Measurements from ENCODE around the gene HOXB7. TPM values are rescaled to one million over a fixed set of nuclear protein-coding genes. Genes with fewer than 3 reads are reported as not detected.
A peak's percentile ranks its signal among the peaks of the same experiment; 100 is the strongest.

Gene HOXB7
- total and polyA plus RNA-seq, 7 donors: 0.85 to 3.0 (median 1.6) TPM

DNA sequence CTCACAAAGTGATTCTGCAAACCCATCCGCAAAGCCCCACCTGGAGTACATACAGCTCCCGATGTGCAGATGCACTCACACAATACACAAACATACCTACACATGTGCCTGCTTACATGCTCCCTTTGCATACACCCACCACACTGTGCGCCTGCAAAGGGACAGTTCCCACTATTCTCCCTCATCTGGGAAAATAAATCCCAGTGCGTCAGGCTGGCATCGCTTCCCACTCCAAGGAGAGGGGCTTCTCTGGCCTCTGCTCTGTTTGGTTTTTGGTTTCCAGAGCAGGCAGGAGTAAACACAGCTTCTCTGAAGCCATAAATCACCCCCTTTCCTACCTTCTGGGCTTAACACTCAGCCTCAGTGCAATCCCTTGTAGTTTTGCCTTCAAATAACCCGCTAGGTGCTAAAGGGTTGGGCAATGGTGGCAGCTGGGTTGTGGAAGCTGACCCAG, 47.4 kb downstream of the HOXB7 start:
- peaks cover 0 to 34% (median 13%) of the 10 kb centered on the region in 3 donors for H3K27me3 ChIP-seq (ENCODE audit: insufficient read depth in 3 of 3, low read length in 2 of 3)
- ATAC-seq: no peak
- whole genome bisulfite sequencing, 3 donors: 88 to 90% (median 89%) methylated on average over 6 of the region's 6 CpGs
- no peaks in the 10 kb centered on the region for H3K36me3 ChIP-seq (ENCODE audit: insufficient read depth in 1 of 2, low read depth in 1 of 2)
- TF ChIP-seq, protein P1, sequence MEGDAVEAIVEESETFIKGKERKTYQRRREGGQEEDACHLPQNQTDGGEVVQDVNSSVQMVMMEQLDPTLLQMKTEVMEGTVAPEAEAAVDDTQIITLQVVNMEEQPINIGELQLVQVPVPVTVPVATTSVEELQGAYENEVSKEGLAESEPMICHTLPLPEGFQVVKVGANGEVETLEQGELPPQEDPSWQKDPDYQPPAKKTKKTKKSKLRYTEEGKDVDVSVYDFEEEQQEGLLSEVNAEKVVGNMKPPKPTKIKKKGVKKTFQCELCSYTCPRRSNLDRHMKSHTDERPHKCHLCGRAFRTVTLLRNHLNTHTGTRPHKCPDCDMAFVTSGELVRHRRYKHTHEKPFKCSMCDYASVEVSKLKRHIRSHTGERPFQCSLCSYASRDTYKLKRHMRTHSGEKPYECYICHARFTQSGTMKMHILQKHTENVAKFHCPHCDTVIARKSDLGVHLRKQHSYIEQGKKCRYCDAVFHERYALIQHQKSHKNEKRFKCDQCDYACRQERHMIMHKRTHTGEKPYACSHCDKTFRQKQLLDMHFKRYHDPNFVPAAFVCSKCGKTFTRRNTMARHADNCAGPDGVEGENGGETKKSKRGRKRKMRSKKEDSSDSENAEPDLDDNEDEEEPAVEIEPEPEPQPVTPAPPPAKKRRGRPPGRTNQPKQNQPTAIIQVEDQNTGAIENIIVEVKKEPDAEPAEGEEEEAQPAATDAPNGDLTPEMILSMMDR (IDR thresholded peaks at IDR 0.05): no peak
- H3K4me3 ChIP-seq: peak overlapping the region; percentile 63
- H3K27ac ChIP-seq: no peak overlapping the region
- DNase-seq: no peak
- no peaks in the 10 kb centered on the region for H3K9me3 ChIP-seq
- H3K4me1 ChIP-seq: no peaks in the 10 kb centered on the region
- intact Hi-C loops (cut with DNase I): no loop called here

DNA sequence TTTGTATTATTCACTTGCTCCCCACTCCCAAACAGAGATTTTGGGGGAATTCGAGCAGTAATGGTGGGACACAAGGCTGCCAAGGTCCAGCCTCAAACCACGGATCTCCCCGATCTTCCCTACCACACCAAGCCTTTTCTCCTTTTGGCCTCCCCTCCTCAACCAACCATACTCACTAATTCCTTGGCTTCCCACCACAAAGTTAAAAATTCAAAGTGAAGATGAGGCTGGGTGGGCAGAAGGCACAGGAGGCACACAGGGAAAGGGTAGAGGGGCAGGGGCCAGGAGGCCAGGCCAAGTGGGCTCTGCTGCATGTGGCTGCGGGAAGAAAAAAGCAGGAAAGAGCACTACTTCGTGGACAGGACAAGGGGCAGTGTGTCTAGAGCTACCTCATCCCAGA, 47.9 kb downstream of the HOXB7 start:
- WGBS, 3 donors: 86 to 89% (median 89%) methylated on average over 5 of the region's 5 CpGs
- no peaks in the 10 kb centered on the region for H3K4me1 ChIP-seq
- no peak overlapping the region for H3K27ac ChIP-seq
- intact Hi-C loops (cut with DNase I): no loop called here
- H3K36me3 ChIP-seq (ENCODE audit: insufficient read depth in 1 of 2, low read depth in 1 of 2): no peaks in the 10 kb centered on the region
- H3K27me3 ChIP-seq (ENCODE audit: insufficient read depth in 3 of 3, low read length in 2 of 3): peaks cover 0 to 29% (median 13%) of the 10 kb centered on the region in 3 donors
- H3K4me3 ChIP-seq: no peak overlapping the region
- ATAC-seq (no peak), DNase-seq (no peak)
- TF ChIP-seq, protein P1 (IDR thresholded peaks at IDR 0.05): no peak
- no peaks in the 10 kb centered on the region for H3K9me3 ChIP-seq

DNA sequence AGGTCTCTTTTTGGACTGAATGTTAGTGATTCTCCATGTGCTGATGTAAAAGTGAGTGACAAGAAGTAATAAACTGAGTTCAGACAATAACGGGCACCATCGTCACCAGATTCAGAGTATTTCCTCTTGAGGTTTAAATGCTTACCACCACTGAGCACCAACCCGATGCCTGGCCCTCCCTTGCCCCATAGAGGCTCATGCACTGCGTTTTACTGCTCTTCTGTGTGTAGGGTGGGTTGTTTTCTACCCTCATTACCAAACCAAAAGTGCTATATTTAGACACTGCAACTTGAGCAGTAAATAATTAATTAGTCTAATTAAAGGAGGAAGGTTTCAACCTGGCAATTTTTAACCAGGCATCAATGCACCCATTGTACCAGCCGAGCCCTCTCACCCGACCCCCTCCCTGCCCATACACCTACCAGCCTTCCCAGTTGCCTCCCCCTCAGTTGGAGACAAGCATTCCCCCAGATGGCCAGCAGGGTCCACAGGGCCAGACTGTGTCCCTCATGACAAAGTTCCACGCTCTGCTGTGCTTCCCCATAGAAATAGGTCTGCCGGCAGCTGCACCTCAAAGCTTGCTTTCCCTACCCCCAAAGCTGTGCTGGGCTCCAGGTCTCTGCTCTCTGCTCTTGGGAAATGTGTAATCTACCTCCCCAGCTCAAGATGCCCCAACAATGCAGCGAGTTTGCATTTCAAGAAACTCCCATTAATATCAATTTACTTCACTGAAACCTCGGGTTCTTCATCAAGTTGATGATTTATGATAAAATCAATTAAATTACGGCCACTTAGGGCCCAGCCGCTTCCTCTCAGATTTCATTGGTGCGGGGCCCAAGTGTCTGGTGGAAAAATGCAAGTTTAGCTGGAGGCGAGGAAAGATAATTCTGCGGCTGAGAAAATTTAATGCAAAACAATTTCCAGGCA, 48.7 kb downstream of the HOXB7 start:
- TF ChIP-seq, protein P1 (IDR thresholded peaks at IDR 0.05): no peak
- no peak for DNase-seq
- peaks cover 0 to 22% (median 12%) of the 10 kb centered on the region in 3 donors for H3K27me3 ChIP-seq (ENCODE audit: insufficient read depth in 3 of 3, low read length in 2 of 3)
- 87 to 92% (median 88%) methylated on average over 15 of the region's 15 CpGs for WGBS, 3 donors
- intact Hi-C loops (cut with DNase I): no loop called here
- ATAC-seq: no peak
- no peak overlapping the region for H3K4me3 ChIP-seq
- H3K36me3 ChIP-seq (ENCODE audit: insufficient read depth in 1 of 2, low read depth in 1 of 2): no peaks in the 10 kb centered on the region
- H3K27ac ChIP-seq: no peak overlapping the region
- H3K4me1 ChIP-seq: no peaks in the 10 kb centered on the region
- H3K9me3 ChIP-seq: no peaks in the 10 kb centered on the region

DNA sequence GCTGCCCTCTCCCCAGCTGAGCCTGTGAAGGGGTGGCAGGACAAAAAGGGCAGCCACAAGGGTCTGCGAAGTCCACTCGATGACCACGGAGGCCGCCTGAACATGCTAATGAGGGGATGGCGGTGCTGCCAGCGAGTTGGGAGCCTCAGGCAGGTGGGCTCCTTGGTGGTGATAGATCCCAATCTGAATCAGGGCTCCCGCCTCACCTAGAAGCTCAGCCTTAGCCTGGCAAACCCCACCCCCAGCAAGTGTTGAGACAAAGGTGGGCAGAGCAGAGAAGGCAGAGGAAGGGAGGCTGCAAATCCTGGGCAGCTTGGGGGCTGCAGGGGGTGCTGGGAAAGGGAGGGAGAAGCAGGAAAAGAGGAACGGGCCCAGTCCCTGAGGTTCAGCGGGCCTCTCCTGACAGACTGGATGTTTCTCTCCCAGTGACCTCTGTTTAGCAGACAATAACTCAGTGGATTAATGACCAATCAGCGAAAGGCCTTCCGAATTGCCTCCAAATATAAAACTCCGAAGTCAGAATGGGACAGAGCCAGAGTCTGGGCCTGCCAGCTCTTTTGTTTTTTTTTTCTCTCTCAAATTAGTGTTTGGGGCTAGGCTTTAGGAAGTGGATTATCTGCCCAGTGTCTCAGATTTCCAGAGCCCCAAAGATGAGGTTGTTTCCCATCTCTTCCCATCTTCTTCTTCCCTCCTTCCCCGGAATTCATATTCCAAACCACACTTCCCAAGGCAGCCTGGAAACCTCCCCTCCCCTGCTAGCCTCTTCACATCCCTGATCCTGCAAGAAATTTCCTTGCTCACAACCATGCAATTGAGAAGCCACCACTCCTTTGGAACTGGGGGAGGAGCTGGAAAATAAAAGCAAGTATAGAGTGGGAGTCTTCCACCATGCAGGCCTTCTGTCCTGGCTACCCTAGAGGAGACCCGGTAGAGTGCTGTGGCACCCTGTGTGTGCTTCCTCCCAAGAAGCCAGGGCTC, 50.7 kb downstream of the HOXB7 start:
- H3K4me1 ChIP-seq: peaks cover 6% of the 10 kb centered on the region
- H3K27ac ChIP-seq: no peak overlapping the region
- no peaks in the 10 kb centered on the region for H3K9me3 ChIP-seq
- H3K4me3 ChIP-seq: no peak overlapping the region
- DNase-seq (no peak), ATAC-seq (no peak)
- WGBS, 3 donors: 80 to 81% (median 81%) methylated on average over 14 of the region's 14 CpGs
- intact Hi-C loops (cut with DNase I): no loop called here
- H3K36me3 ChIP-seq (ENCODE audit: insufficient read depth in 1 of 2, low read depth in 1 of 2): no peaks in the 10 kb centered on the region
- H3K27me3 ChIP-seq (ENCODE audit: insufficient read depth in 3 of 3, low read length in 2 of 3): peaks cover 0 to 16% (median 8%) of the 10 kb centered on the region in 3 donors
- TF ChIP-seq, protein P1 (IDR thresholded peaks at IDR 0.05): no peak

Measured in psoas muscle (tissue), 8 donors.